HUES6 (cell line): Measurements from ENCODE around the gene GPR107.

ENCODE experiments used
- H3K27ac ChIP-seq: 2 replicates; pipeline ENCODE4 v1.7.0; 2013; ENCODE audit warnings: low read depth, mild to moderate bottlenecking, low read length, inconsistent platforms
- H3K27me3 ChIP-seq: 2 replicates; pipeline ENCODE4 v1.6.1; 2013; ENCODE audit warnings: low read length; ENCODE audit not compliant: control insufficient read depth, insufficient read depth
- H3K36me3 ChIP-seq: 2 replicates; pipeline ENCODE4 v1.6.1; 2013; ENCODE audit warnings: low read length; ENCODE audit not compliant: control insufficient read depth, insufficient read depth
- H3K4me1 ChIP-seq: 2 replicates; pipeline ENCODE4 v1.6.1; 2013; ENCODE audit warnings: low read length; ENCODE audit not compliant: control insufficient read depth, insufficient read depth
- H3K4me3 ChIP-seq: 2 replicates; pipeline ENCODE4 v1.5.1; 2013; ENCODE audit warnings: low read depth, low read length
- H3K9ac ChIP-seq: one replicate; pipeline ENCODE4 v1.6.1; 2013; ENCODE audit warnings: mild to moderate bottlenecking, low read length
- H3K9me3 ChIP-seq: 2 replicates; pipeline ENCODE4 v1.6.1; 2013; ENCODE audit warnings: low read depth, low read length; ENCODE audit not compliant: control insufficient read depth, insufficient read depth

The GPR107 gene

GRCh38 chr9:130042885-130043653 lies 10.6 kb upstream of the GPR107 start, which contains the start of gene FNBP1:
Gene FNBP1 (minus strand): TSS chr9:130043189. CDS start chr9:130042975, 214 bp downstream.
- H3K9ac ChIP-seq, result peak within 1 kb of the TSS; percentile 64
- no peaks in the 10 kb centered on the region for H3K36me3 ChIP-seq
- H3K9me3 ChIP-seq, result no peaks in the 10 kb centered on the region
- peak within 1 kb of the TSS; percentile 83 for H3K4me3 ChIP-seq
- peak within 1 kb of the TSS; percentile 21; the same call in 1 of the 2 replicates for H3K27ac ChIP-seq
- H3K4me1 ChIP-seq, result peaks cover 14% of the 10 kb centered on the region
- peaks cover 5% of the 10 kb centered on the region; the same call in 1 of the 2 replicates for H3K27me3 ChIP-seq

GRCh38 chr9:130043654-130044623 lies 9.8 kb upstream of the GPR107 start:
- no peaks in the 10 kb centered on the region for H3K36me3 ChIP-seq
- H3K4me3 ChIP-seq, result peak overlapping the region; percentile 70
- no peak overlapping the region for H3K27ac ChIP-seq
- peaks cover 14% of the 10 kb centered on the region for H3K4me1 ChIP-seq
- H3K9me3 ChIP-seq, result no peaks in the 10 kb centered on the region
- peaks cover 5% of the 10 kb centered on the region; the same call in 1 of the 2 replicates for H3K27me3 ChIP-seq
- peak overlapping the region; percentile 59 for H3K9ac ChIP-seq

- Histone ChIP-seq H3K27ac (no peak overlapping the region), H3K9me3 (no peaks in the 10 kb centered on the region), H3K4me3 (no peak overlapping the region), H3K4me1 (peaks cover 18% of the 10 kb centered on the region), H3K9ac (no peak overlapping the region), H3K36me3 (no peaks in the 10 kb centered on the region), H3K27me3 (peaks cover 5% of the 10 kb centered on the region; the same call in 1 of the 2 replicates)
Measured at GRCh38 chr9:130045725-130046450, 7.8 kb upstream of the GPR107 start.

GRCh38 chr9:130049431-130050210 lies 4.1 kb upstream of the GPR107 start:
- no peaks in the 10 kb centered on the region for H3K9me3 ChIP-seq
- no peak overlapping the region for H3K4me3 ChIP-seq
- H3K27me3 ChIP-seq, result no peaks in the 10 kb centered on the region
- no peak overlapping the region for H3K27ac ChIP-seq
- no peak overlapping the region for H3K9ac ChIP-seq
- no peaks in the 10 kb centered on the region for H3K36me3 ChIP-seq
- H3K4me1 ChIP-seq, result peaks cover 10% of the 10 kb centered on the region

GRCh38 chr9:130050462-130050861 lies 3.2 kb upstream of the GPR107 start:
- Histone ChIP-seq H3K36me3 (no peaks in the 10 kb centered on the region), H3K27ac (no peak overlapping the region), H3K4me3 (no peak overlapping the region), H3K4me1 (peaks cover 8% of the 10 kb centered on the region), H3K27me3 (no peaks in the 10 kb centered on the region), H3K9ac (no peak overlapping the region), H3K9me3 (no peaks in the 10 kb centered on the region)

GRCh38 chr9:130051855-130052254 lies 1.9 kb upstream of the GPR107 start:
- Histone ChIP-seq H3K27ac (no peak overlapping the region), H3K4me1 (peaks cover 4% of the 10 kb centered on the region)

GRCh38 chr9:130053109-130053503 lies 600 bp upstream of the GPR107 start:
- no peaks in the 10 kb centered on the region for H3K36me3 ChIP-seq
- H3K9ac ChIP-seq, result peak overlapping the region; percentile 86
- H3K4me1 ChIP-seq, result peaks cover 4% of the 10 kb centered on the region
- no peaks in the 10 kb centered on the region for H3K9me3 ChIP-seq
- H3K4me3 ChIP-seq, result peak overlapping the region; percentile 82
- H3K27ac ChIP-seq, result peak overlapping the region; percentile 92
- no peaks in the 10 kb centered on the region for H3K27me3 ChIP-seq

More at GRCh38 chr9:130051855-130052254, 1.9 kb upstream of the GPR107 start:
- Histone ChIP-seq H3K9me3 (no peaks in the 10 kb centered on the region), H3K9ac (no peak overlapping the region), H3K36me3 (no peaks in the 10 kb centered on the region), H3K27me3 (no peaks in the 10 kb centered on the region), H3K4me3 (no peak overlapping the region)

GRCh38 chr9:130054325-130054786 lies 650 bp downstream of the GPR107 start:
- Histone ChIP-seq H3K27ac (peak overlapping the region; percentile 92; the same call in 1 of the 2 replicates), H3K4me3 (peak overlapping the region; percentile 82), H3K4me1 (peaks cover under 1% of the 10 kb centered on the region; the same call in 1 of the 2 replicates), H3K9ac (peak overlapping the region; percentile 86), H3K36me3 (peaks cover 3% of the 10 kb centered on the region; the same call in 1 of the 2 replicates), H3K27me3 (no peaks in the 10 kb centered on the region), H3K9me3 (no peaks in the 10 kb centered on the region)

- Histone ChIP-seq H3K9me3 (no peaks in the 10 kb centered on the region), H3K4me1 (no peaks in the 10 kb centered on the region), H3K27me3 (no peaks in the 10 kb centered on the region), H3K27ac (no peak overlapping the region), H3K36me3 (peaks cover 3% of the 10 kb centered on the region; the same call in 1 of the 2 replicates), H3K9ac (peak overlapping the region; percentile 86), H3K4me3 (peak overlapping the region; percentile 82)
Measured at GRCh38 chr9:130054820-130055219, 1.1 kb downstream of the GPR107 start.

- no peaks in the 10 kb centered on the region for H3K27me3 ChIP-seq
- no peaks in the 10 kb centered on the region for H3K9me3 ChIP-seq
- no peak overlapping the region for H3K27ac ChIP-seq
- no peak overlapping the region for H3K4me3 ChIP-seq
- no peaks in the 10 kb centered on the region for H3K4me1 ChIP-seq
- peaks cover 3% of the 10 kb centered on the region; the same call in 1 of the 2 replicates for H3K36me3 ChIP-seq
- H3K9ac ChIP-seq, result no peak overlapping the region
Measured at GRCh38 chr9:130058154-130058553, 4.4 kb downstream of the GPR107 start.
